Activated T-helper 1 cell treated with Interleukin-2 at 50 U/mL for 16 hours (primary cell): ENCODE data around the gene STK24.
"Not testable (repeated sequence)": the region's sequence is repeated elsewhere in the genome, so short reads cannot be mapped to it uniquely, and the experiment has no call there.

ENCODE experiments used
- DNase-seq: peaks from one replicate; pipeline ENCODE4 v3.0.0-alpha.2; 2020; ENCODE audit warnings: low read depth

The STK24 gene

DNA sequence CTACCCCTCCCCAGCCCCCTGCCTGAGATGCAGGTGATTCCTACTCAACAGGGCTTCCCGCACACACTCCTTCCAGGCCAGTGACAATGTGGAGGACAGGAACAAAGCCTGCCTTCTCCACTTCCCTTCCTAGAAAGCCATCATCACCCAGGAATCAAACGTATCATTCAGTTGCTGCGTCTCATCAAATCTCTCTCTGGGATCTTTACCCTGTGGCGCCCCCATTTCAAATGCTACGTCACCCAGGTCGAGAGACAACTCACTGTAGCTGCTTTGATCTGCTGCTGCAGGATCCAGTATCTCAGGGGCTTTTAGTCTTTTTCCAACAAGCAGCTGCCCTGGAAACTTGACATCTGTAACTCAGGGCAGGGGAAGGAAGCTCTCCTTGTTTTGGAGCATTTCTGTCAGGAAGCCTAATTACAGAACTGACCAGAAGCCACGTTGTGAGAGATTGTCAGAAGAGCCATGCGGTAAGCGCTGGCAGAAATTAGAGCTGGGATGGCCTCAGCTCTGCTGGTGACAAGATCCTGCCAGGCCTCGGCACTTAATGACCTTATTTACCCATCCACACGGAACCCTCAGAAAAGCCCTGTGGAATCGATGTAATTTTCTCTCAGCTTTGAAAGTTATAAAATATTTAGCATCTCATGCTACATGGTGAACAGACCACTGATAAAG is 140.5 kb downstream of the STK24 start:
- no peak for DNase-seq

DNA sequence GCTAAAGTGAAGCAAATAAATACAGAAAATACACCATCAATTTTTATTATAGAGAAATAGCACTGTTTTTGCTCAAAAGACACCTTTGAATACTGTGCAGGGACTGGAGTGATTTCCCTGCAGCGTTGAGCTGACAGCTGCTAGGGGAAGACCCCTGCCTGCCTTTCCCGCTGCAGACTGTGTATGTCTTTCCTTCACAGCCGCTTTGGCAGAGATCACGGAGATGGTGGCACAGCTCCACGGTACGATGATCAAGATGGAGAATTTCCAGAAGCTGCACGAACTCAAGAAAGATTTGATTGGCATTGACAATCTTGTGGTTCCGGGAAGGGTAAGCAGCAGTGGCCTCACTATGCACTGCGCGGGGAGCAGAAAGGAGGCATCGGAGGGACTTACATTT is 141.5 kb downstream of the STK24 start:
- no peak for DNase-seq

DNA sequence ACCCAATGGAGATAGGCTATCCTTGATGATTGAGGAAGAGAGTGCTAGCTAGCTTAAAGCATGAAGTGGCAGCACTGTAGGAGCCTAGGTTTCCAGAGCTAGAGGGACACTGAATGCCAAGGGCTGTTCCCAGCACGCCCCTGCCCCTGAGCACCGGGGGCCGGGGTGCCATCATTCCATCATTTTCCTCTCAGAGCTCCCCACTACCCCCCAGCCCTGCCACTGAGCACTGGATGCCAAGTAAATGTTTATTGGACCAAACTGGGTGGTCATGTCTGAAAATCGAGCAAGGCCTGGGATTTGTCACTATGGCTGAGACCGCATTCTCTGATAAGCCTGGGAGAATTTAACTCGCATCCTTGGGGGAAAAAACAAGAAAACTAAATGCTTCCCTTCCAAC is 142.8 kb downstream of the STK24 start:
- no peak for DNase-seq

- DNase-seq = no peak
Observed at GRCh38 chr13:98433654-98434053, 143.3 kb downstream of the STK24 start.

- no peak for DNase-seq
Observed at GRCh38 chr13:98432638-98433037, 144.3 kb downstream of the STK24 start.

DNA sequence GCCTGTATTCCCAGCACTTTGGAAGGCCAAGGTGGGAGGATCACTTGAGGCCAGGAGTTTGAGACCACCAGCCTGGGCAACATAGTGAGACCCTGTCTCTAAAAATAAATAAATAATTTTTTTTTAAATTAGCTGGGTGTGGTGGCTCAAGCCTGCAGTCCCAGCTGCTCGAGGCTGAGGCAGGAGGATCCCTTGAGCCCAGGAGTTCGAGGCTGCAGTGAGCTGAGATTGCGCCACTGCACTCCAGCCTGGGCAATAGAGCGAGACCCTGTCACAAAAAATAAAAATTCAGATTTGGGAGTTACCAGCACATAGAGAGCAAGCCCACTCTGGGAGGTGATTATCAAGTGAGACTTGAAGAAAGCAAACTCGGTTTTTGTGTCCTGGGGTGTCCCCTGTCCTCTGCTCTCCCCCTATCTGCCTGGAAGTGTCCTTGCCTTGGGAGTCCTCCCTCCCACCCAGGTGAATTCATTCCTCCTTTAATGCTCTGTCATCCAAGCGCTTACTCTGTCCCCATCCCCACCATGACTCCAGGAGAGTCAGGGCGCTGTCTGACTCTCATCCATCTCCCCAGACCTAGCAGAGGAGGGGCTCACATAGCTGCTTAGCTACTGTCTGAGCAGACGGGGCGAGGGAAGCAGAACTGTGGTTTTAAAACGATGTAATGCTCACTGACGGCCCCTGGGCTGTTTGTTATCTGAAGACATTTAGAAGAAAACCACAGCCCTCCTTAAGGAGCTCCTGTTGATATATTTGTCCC is 146.8 kb downstream of the STK24 start:
- no peak for DNase-seq

- no peak for DNase-seq
Observed at GRCh38 chr13:98429531-98429930, 147.4 kb downstream of the STK24 start.

GRCh38 chr13:98429081-98429480 is 147.8 kb downstream of the STK24 start:
- no peak for DNase-seq

DNA sequence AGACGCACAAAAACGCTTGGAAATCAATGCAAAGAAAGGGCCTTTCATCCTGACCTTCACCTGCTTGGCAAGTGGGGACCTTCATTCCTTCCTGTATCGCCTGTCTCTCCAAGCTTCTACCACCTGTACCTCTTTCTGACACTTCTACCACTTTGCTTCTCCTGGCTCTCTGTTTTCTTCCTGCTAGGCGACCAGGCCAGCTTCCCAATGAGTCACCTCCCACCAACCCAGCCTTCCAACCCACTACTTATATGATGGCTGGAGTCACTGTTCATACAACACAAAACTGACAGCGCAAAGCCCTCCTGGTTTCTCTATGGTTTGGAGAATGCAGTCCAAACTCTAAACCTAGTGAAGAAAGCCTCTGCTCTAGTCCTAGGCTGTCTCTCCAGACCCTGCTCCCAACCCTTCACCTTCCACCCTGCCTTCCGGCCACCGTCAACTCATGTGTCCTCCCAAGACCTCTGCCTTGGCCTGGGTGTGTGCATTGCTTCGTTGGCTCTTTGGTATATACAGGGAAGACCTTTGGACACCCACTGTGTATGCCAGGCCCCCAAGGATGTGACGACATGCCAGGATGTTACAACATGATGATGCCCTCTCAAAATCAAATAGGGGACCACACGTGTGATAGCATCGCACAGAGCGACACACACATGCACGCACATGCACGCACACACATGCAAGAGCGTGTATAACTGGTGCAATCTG is 148.5 kb downstream of the STK24 start:
- DNase-seq = no peak

DNA sequence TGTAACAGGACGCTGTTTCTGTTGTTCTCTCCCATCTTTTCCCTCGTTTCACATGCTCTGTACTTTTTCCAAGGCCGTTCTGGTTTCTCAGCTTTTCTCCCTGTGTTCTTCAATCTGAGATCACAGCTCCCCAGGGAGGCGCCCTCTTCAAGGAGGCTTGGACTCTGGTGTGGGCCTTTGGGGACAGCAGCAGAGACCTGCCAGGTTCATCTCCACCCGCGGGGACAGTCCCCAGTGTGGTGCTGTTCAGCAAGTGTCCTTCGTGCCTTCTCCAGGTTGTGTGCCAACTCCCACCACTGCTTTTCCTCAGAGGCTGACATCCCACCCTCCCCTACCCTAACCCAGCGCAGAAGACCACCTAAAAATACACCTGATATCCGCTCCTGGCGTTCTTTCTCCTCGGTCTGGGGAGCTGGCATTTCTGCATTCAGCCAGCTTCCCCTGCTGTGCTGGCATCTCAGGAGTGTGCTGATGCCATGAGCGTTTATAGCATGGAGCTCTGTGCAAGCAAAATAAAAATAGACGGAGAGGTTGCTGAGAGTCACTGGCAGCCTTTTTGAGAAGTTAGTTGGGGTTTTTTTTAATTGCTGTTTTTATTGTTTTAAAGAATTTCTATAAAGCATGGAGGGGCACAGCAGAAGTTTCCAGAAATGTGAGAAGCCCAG is 149.4 kb downstream of the STK24 start:
- no peak for DNase-seq

DNA sequence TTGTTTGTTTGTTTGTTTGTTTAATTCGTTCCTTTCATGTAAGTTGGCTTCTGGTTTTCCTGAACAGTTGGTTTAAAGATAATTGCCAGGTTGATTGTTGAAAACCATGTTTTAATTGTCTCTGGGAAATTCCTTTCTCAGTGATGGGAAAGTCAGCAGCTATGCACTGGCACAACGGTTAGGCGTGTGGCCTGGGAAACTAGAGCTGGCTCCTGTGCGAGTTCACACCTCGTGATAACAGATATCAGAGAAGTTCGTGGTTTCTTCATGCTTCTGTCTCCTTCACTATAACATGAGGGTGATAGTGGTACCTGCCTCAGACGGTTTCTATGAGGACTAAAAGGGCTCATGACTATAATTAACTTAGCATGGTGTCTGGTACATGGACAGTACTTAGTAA is 153.5 kb downstream of the STK24 start:
- DNase-seq = no peak

GRCh38 chr13:98422046-98422445 is 154.9 kb downstream of the STK24 start:
- DNase-seq = no peak

GRCh38 chr13:98420554-98421175 is 156.2 kb downstream of the STK24 start:
- DNase-seq = no peak

DNA sequence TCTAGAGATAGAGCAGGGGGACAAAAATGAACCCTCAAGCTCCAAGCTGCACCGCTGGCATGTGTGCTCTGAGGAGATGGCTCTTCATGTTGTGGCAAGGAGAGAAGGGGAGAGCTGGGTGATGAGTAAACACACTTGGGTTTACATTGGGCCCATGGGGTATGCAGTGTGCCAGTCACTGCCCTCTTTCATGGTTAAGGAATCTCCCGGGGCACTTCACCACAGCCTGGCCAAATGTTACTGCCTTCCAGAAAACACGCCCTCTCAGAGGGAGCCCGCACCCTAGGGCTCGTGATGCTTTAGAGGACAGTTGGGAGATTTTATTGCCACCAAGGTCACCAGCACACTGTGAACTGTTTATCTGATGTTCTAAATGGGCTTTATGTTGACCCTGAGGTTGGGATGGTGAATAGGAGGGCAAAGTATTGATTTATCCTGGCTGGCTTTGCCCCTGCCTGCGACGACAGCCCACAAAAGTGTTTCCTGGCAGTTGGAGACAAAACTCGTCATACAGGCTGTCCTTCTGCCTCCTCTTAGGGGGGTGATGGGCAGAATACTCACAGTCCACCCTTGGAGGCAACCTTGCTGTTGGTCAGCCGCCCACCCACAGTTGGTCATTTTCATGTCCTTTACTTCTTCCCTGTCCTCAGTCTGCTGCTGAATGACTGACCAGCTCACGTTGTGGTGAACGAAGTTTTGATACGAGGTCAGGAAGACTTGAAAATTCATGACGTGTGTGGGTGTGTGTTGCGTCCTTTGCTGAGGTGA is 156.9 kb downstream of the STK24 start:
- DNase-seq = no peak

GRCh38 chr13:98416408-98416807 is 160.5 kb downstream of the STK24 start:
- DNase-seq = no peak

DNA sequence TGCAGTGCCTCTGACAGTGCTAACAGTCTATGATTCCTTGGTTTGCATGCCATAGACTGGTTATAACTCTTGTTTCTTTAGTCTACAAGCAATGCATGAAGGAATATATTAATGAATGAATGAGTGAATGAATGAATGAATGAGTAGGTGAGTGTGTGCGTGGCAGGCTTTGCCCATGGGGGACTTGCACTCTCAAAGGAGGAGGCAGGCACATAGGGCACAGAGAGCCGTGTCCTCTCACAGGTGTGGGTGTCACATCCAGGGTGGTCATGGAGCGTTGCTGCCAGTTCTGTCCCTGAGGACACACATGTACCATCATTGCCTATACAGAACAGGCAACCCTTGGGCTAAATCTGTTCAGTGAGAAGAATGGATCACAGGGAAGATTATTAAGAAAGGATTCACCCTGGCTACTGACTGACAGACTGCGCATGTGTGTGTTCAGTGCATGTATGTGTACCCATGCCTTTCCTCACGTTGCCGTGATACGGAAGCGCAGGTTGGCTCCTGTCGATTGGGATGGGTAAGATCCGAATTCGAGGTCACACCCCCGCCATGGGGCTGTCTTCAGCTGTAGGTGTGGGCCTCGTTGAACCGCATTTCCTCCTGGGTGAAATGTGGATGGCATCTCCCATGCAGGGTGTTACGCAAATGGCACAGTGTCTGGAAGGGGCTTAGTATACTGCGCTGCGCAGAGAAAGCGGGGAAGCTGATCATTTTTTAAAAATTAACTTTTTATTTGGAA is 161.4 kb downstream of the STK24 start:
- DNase-seq = no peak

DNA sequence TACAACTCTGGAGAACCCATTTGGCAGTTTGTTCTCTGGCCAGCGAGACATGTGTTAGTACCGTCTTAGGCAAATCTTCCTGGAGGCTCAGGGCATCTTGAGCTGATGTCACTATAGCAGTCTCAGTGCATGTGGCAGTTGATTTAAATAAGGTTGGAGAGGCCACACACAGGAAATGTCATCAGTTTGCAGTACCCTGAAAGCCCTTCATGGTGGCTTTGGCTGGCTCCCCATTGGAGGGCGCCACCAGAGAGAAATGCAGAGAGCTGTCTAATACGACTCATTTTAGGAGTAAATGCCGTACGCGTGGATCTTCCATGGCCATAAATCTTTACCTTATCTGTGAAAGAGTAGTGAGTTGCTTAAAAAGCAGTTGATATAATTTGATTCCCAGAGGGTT is 163.1 kb downstream of the STK24 start:
- DNase-seq = no peak

- DNase-seq = not testable (repeated sequence)
Observed at GRCh38 chr13:98413278-98413677, 163.6 kb downstream of the STK24 start.

GRCh38 chr13:98411617-98412265 is 165.2 kb downstream of the STK24 start:
- DNase-seq = no peak

DNA sequence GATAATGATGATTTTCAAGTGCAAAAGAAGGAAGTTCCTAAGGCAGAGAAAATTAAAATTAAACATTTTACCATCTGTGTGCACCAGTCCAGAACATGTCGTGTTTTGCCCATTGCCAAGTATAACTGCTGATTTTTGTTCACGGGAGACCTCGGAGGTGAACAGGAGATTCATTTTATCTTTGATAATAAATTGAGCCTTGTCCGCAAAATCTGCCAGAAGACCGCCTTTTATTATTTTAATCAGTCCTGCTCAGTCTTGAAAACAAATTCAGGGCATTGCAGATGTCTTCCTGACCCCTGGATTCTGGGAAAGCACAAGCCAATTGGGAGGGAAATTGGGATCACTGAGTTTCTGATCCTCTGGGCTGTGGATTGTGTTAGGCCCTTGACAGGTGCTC is 165.9 kb downstream of the STK24 start:
- no peak for DNase-seq
